Activated CD8-positive, alpha-beta memory T cell treated with anti-CD3 and anti-CD28 coated beads, Interleukin-2, amount 10 ng/mL, durations not matched to agents 7 days and 5 days (primary cell): ENCODE measurements around the gene WWOX. TPM values are rescaled to one million over a fixed set of nuclear protein-coding genes. Genes with fewer than 3 reads are reported as not detected.

Experiments used
- ATAC-seq: fragments of 150-1000 bp; cut with Tn5 transposase; one replicate; pipeline ENCODE4 v1.10.0; 2021; ENCODE audit warnings: moderate library complexity
- CTCF ChIA-PET: fragments of 350-600 bp; sonication (Branson Sonifier 250); formaldehyde crosslinking; loops from one replicate; lab custom pipeline; 2021; ENCODE audit warnings: antibody characterized with exemption; lab: Charles Lee
- DNase-seq: peaks from one replicate; pipeline ENCODE4 v3.0.0-alpha.2; 2020
- H3K27ac Mint-ChIP-seq: one replicate; pipeline ENCODE4 v1.8.0; 2021; ENCODE audit warnings: mild to moderate bottlenecking, mixed read lengths
- H3K27me3 Mint-ChIP-seq: one replicate; pipeline ENCODE4 v1.8.0; 2021; ENCODE audit warnings: mixed read lengths
- H3K36me3 Mint-ChIP-seq: one replicate; pipeline ENCODE4 v1.8.0; 2021; ENCODE audit warnings: mild to moderate bottlenecking, mixed read lengths
- H3K4me1 Mint-ChIP-seq: one replicate; pipeline ENCODE4 v1.8.0; 2021; ENCODE audit warnings: mixed read lengths
- H3K4me3 Mint-ChIP-seq: one replicate; pipeline ENCODE4 v1.8.0; 2021; ENCODE audit warnings: mild to moderate bottlenecking, moderate library complexity, mixed read lengths
- H3K9me3 Mint-ChIP-seq: one replicate; pipeline ENCODE4 v1.8.0; 2022; ENCODE audit warnings: low read depth, mixed read lengths
- total RNA-seq, 2 experiments: library from RNA; stranded (reverse); gene quantifications; one replicate each; pipeline ENCODE4 v1.2.3, GENCODE V29; 2021

Gene WWOX
- total RNA-seq, 2 experiments from 2014 or later: 25.2 to 38.8 TPM

DNA sequence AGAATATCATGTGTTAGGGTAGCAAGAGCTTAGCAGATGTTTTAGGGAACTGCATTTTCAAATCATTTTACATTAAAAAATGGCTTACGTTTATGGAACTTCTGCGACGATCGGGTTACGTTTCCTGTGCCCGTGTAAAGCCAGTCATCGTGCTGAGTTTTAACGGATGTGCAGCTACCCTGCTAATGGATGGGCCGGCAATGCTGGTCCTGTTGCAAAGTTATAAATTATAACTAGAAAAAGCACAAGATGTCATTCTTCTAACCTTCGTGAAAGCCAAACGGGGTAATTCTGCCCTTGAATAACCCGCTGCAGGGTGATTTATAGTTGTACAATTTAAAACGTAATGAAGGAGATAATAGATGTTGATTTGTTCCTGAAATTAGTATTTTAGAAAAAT lies 339.2 kb downstream of the WWOX start:
- CTCF ChIA-PET: interaction anchor here (1.5 kb wide), 1 partner anchor 12 kb away, joined by 3 read pairs; no protein-coding TSS in a partner anchor

DNA sequence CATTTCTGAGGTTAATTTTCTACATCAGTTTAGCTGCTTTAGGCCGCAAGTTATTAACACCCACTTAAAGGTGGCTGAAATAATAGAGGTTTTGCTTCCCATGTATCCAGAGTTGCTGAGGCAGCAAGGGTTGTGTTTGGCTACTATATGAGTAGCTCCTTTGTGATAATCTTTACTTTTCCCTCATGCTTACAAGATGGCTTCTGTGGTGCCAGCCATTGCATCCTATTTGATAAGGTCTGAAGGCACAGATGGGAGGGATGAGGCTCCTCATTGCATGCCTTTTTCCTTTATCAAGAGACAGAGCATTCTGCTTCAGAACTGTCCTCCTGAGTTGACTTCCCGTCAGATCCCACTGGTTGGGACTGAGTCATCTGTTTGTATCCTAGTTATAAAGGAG lies 340.2 kb downstream of the WWOX start:
- no peak for ATAC-seq
- H3K36me3 Mint-ChIP-seq: no peaks in the 10 kb centered on the region
- no peaks in the 10 kb centered on the region for H3K27me3 Mint-ChIP-seq
- no peak for DNase-seq
- H3K27ac Mint-ChIP-seq: no peak overlapping the region
- no peak overlapping the region for H3K4me3 Mint-ChIP-seq
- CTCF ChIA-PET: no interaction called here
- no peaks in the 10 kb centered on the region for H3K9me3 Mint-ChIP-seq
- peaks cover 12% of the 10 kb centered on the region for H3K4me1 Mint-ChIP-seq

More for the DNA sequence above, 339.2 kb downstream of the WWOX start:
- H3K9me3 Mint-ChIP-seq: no peaks in the 10 kb centered on the region
- H3K27ac Mint-ChIP-seq: no peak overlapping the region
- H3K36me3 Mint-ChIP-seq: peaks cover 2% of the 10 kb centered on the region
- peaks cover 6% of the 10 kb centered on the region for H3K4me1 Mint-ChIP-seq
- no peak overlapping the region for H3K4me3 Mint-ChIP-seq
- H3K27me3 Mint-ChIP-seq: no peaks in the 10 kb centered on the region
- ATAC-seq (no peak), DNase-seq (no peak)

DNA sequence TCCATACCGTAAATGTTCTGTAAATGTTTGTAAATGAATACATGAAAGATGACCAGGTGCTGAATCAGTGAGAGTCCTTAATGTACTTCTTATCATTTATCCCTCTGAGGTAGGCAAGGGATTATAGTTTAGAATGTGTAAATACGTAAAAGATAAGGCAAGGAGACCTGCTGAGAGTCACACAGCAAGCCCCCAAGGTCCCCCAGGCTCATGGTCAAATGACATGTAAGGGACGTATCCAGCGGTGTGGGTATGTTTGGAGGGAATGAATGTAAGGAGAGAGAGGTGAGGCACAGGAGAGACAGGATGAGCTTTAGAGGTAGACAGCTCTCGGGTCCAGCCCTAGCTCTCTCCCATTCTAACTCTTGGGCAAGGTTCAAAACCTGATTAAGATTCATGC lies 341.8 kb downstream of the WWOX start:
- Mint-ChIP-seq H3K4me1 (peaks cover 12% of the 10 kb centered on the region), H3K27me3 (no peaks in the 10 kb centered on the region), H3K9me3 (no peaks in the 10 kb centered on the region), H3K27ac (no peak overlapping the region), H3K36me3 (no peaks in the 10 kb centered on the region), H3K4me3 (no peak overlapping the region)
- CTCF ChIA-PET: no interaction called here
- no peak for DNase-seq
- no peak for ATAC-seq

DNA sequence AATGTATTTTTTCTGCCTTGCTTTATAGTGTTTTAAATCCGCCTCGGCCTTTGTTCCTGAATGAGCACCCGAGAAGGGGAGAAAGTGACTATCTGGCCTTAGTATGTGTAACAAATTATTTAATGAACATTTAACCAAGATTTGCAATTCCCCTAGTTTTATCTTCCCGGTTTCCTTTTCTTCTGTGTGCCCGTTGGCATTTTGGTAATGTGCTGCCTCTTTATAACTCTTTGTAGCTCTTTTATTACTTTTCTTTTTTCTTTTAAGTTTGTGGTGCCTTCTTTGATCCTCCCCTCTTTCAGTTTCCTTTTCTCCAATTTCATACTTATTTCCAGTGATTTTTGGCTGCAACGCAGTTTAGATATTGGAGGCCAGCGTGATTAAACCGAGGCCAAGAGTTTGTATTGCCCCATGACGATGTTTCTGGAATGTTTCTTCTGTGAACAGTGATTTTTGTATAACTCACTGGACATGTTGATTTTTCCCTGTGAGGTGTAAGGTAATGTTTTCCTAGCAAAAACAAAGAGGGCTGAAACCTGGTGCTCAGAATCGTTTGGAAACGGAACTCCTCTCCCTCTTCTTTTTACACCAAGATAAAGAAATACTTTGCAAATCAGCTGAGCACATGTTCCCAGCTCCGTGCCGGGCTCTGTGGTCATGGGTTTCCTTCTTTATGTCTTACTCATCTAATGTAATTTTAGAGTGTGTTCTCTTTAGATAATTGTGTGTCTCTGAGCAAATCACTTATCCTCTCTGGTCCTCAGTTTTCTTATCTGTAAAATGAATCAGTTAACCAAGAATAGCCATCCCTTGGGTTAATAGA lies 344.3 kb downstream of the WWOX start:
- no peak overlapping the region for H3K4me3 Mint-ChIP-seq
- DNase-seq (no peak), ATAC-seq (no peak)
- peaks cover 12% of the 10 kb centered on the region for H3K4me1 Mint-ChIP-seq
- H3K27ac Mint-ChIP-seq: no peak overlapping the region
- CTCF ChIA-PET: no interaction called here
- H3K27me3 Mint-ChIP-seq: no peaks in the 10 kb centered on the region
- H3K36me3 Mint-ChIP-seq: no peaks in the 10 kb centered on the region
- no peaks in the 10 kb centered on the region for H3K9me3 Mint-ChIP-seq

DNA sequence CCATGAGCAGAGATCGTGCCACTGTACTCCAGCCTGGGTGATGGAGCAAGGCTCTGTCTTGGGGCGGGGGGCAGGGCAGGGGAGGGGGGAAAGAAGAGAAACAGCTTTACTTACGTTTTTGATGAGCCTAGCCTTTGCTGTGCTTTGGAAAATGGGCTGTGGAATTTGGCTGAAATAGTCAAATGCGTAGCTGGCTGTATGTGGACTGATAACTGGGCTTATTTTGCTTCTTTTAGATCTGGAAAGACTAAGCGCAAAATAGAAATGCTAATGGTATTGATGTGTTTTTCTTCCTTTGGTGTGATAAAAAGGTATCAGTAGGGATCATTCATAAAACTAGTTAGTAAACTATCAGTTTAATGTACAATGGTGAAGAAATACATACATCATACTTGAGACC lies 346.4 kb downstream of the WWOX start:
- Mint-ChIP-seq H3K9me3 (no peaks in the 10 kb centered on the region), H3K27ac (no peak overlapping the region)

DNA sequence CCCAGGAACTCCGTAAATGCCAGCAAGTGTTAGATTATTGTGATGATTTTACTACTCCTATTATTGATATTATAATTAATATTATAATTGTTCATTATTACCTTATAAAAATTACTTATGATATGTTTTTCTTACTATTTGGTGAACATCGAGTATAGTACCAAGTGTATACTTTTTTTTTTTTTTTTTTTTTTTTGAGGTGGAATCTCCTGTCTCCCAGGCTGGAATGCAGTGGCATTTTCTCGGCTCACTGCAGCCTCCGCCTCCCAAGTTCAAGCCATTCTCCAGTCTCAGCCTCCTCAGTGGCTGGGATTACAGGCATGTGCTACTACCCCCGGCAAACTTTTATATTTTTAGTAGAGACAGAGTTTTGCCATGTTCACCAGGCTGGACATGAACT lies 347.0 kb downstream of the WWOX start:
- CTCF ChIA-PET: no interaction called here
- DNase-seq: no peak
- H3K27ac Mint-ChIP-seq: no peak overlapping the region
- no peak overlapping the region for H3K4me3 Mint-ChIP-seq
- H3K4me1 Mint-ChIP-seq: peaks cover 12% of the 10 kb centered on the region
- no peaks in the 10 kb centered on the region for H3K27me3 Mint-ChIP-seq
- no peaks in the 10 kb centered on the region for H3K36me3 Mint-ChIP-seq
- no peaks in the 10 kb centered on the region for H3K9me3 Mint-ChIP-seq
- no peak for ATAC-seq

More for the DNA sequence above, 346.4 kb downstream of the WWOX start:
- CTCF ChIA-PET: no interaction called here
- no peaks in the 10 kb centered on the region for H3K27me3 Mint-ChIP-seq
- peaks cover 12% of the 10 kb centered on the region for H3K4me1 Mint-ChIP-seq
- DNase-seq (no peak), ATAC-seq (no peak)
- H3K36me3 Mint-ChIP-seq: no peaks in the 10 kb centered on the region
- H3K4me3 Mint-ChIP-seq: no peak overlapping the region

DNA sequence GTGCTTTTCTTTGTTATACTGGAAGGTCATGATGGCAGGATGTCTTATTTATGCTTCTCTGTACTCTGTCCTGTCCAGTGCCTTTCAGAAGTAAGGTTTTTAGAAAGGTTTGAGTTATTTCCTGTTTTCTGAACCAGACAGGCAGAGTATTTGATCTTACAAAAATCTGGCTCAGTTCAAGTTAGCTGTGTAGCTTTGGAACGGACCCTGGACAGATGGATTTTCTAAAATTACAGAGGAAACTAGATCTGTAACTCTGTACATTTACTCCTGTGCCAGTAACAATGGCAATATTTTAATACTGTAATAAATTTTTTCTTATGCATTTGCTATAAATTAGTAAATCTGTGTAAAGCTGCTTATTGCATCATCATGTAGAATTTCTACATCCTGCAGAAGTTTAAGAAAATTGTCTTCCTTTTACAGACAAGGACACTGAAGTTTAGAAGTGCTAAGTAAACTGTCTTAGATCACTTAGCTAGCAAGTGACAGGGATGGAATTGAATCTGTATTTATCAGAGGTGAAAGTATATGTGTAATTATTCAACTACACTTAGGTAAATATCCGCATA lies 347.6 kb downstream of the WWOX start:
- no peak for DNase-seq
- Mint-ChIP-seq H3K36me3 (no peaks in the 10 kb centered on the region), H3K9me3 (no peaks in the 10 kb centered on the region), H3K4me1 (peaks cover 12% of the 10 kb centered on the region), H3K4me3 (no peak overlapping the region), H3K27ac (no peak overlapping the region), H3K27me3 (no peaks in the 10 kb centered on the region)
- no peak for ATAC-seq
- CTCF ChIA-PET: no interaction called here

DNA sequence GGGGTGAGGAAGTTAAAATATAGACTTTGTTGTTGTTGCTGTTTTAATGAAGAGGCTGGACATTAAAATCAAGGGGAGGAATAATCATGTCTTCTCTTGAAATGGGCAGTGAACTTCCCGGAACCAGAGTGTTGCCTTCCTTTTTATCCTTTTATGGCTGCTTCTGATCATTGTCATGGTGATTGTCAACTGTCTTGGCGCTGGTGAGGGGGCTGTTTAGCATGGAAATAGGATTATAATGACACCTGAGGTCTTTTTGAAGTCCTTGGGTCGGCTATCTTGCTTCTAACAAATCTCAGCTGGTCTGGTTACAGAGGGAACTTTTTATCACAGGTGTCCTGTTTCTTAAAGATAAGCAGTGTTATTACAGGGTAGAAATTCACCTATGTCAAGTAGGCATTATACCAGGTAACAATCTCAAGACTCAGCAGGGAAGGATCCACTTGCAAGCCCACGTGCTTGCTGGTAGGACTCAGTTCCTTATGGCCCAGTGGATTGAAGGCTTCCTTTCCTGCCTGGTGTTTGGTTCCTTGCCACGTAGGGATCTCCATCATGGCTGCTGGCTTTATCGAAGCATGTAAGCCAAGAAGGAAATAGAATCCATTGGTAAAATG lies 349.3 kb downstream of the WWOX start:
- ATAC-seq: no peak
- CTCF ChIA-PET: no interaction called here
- H3K4me1 Mint-ChIP-seq: peaks cover 5% of the 10 kb centered on the region

DNA sequence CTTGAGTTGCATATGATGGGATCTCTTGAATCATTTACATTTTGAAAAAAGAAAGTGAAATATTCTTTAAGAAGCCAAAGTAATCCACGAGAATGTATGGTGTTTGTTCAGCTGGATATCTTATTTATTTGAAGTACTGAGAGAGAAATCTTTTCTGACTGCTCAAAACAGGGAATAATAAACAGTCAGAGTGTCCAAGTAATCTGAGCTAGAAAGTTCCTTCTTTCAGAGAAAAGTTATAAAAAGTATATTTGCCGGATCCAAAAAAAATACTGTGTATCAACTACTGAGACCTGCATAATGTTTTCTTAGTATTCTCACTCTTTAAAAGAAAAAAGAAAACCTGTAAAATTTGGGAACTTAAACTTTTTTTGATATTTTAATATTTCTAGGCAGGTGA lies 350.8 kb downstream of the WWOX start:
- Mint-ChIP-seq H3K27me3 (no peaks in the 10 kb centered on the region), H3K4me1 (no peaks in the 10 kb centered on the region), H3K4me3 (no peak overlapping the region), H3K36me3 (no peaks in the 10 kb centered on the region), H3K27ac (no peak overlapping the region), H3K9me3 (no peaks in the 10 kb centered on the region)
- DNase-seq (no peak), ATAC-seq (no peak)
- CTCF ChIA-PET: interaction anchor here (1.0 to 1.9 kb wide), 2 partner anchors 10 to 12 kb away, joined by 3 read pairs; no protein-coding TSS in a partner anchor

More for the DNA sequence above, 349.3 kb downstream of the WWOX start:
- Mint-ChIP-seq H3K27ac (no peak overlapping the region), H3K4me3 (no peak overlapping the region), H3K36me3 (no peaks in the 10 kb centered on the region), H3K9me3 (no peaks in the 10 kb centered on the region), H3K27me3 (no peaks in the 10 kb centered on the region)
- DNase-seq: no peak

DNA sequence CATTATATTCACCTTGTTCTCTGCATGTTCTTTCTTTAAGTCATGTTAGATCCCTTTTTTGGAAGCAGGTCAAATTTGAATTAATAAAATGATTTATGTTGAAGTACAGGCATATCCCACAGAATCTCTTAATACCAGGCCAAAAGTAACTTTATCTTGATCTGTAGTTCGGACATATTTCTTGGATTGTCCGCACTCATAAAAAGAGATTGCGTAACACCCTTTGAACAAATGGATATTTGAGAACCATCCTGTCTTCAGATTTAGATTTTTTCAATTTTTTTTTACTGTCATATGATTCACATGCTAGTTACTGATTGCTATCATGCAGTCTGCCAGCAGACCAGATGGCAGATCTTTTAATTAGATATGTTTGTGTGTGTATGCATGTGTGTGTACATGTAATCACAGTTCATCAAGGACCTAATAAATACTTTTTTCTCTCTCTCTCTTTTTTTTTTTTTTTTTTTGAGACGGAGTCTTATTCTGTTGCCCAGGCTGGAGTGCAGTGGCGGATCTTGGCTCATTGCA lies 352.6 kb downstream of the WWOX start:
- Mint-ChIP-seq H3K27me3 (no peaks in the 10 kb centered on the region), H3K27ac (no peak overlapping the region), H3K36me3 (no peaks in the 10 kb centered on the region), H3K4me3 (no peak overlapping the region), H3K9me3 (no peaks in the 10 kb centered on the region), H3K4me1 (no peaks in the 10 kb centered on the region)
- ATAC-seq: no peak
- CTCF ChIA-PET: no interaction called here
- no peak for DNase-seq

DNA sequence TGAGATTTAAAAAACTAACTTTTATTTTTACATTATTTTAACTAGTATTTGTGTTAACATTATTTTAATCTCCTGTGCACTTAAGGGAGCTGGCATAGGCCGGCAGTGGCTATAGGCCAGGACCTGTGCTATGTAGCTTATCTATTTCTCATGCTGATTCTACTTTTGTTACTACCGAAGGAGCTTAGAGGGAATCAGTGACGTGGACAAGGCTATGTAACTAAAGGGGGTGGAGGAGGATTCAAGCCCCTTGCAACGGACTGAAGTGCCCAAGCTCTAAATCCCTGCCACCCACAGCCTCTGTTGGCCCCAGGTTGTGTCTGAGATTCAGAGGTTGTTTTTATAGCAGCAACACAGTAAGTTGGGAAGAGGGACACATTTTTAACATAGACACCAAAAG lies 356.4 kb downstream of the WWOX start:
- no peak for ATAC-seq

DNA sequence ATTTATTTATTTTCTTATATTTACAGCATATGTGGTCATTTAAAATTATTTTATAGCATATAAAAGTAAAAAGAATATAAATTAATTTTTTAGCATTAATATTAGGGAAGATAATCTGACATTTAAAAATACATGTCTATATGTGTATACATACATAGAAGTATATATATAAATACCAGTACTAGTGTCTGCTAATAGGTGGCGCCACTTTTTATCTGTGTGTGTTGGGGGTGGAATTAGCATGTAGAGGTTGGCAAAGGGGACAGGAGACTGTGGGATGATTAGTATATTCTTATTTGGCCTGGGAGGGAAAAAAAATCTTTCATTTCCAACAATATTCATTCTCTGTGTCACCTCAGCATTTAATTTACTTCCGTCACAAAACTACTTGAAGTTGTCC lies 359.1 kb downstream of the WWOX start:
- Mint-ChIP-seq H3K9me3 (no peaks in the 10 kb centered on the region), H3K4me3 (no peak overlapping the region), H3K4me1 (no peaks in the 10 kb centered on the region), H3K36me3 (no peaks in the 10 kb centered on the region), H3K27me3 (no peaks in the 10 kb centered on the region), H3K27ac (no peak overlapping the region)
- CTCF ChIA-PET: no interaction called here
- ATAC-seq: no peak
- DNase-seq: no peak

More for the DNA sequence above, 356.4 kb downstream of the WWOX start:
- Mint-ChIP-seq H3K4me1 (no peaks in the 10 kb centered on the region), H3K36me3 (no peaks in the 10 kb centered on the region), H3K9me3 (no peaks in the 10 kb centered on the region), H3K27me3 (no peaks in the 10 kb centered on the region), H3K4me3 (no peak overlapping the region), H3K27ac (no peak overlapping the region)
- DNase-seq: no peak
- CTCF ChIA-PET: no interaction called here

DNA sequence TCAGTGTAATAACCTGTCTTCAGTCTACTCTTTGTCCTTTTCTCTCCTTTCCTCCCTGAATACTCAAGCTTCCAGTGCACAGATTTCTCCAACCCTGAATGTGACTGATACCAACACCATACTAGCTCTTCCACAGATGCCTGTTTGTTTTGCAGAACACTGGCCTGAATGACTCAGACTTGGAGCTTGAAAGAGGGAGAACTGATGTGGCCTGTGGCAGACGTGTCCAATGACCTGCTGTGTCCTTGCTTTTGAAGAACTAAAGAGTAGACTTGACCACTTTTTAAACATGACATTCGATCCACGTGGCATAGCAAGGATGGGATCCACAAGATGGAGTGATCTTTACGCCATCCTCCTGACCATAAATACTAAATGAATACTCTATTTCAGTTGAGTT lies 361.0 kb downstream of the WWOX start:
- CTCF ChIA-PET: interaction anchor here (0.8 kb wide), 1 partner anchor 10 kb away, joined by 3 read pairs; no protein-coding TSS in a partner anchor
- ATAC-seq: no peak
- no peaks in the 10 kb centered on the region for H3K9me3 Mint-ChIP-seq
- no peak for DNase-seq
- H3K36me3 Mint-ChIP-seq: no peaks in the 10 kb centered on the region
- no peaks in the 10 kb centered on the region for H3K4me1 Mint-ChIP-seq
- H3K27me3 Mint-ChIP-seq: no peaks in the 10 kb centered on the region
- no peak overlapping the region for H3K4me3 Mint-ChIP-seq
- H3K27ac Mint-ChIP-seq: no peak overlapping the region
